Mesenchymal stem cell (in vitro differentiated cells and primary cell): ENCODE data around the gene PTMA.

Experiments
- DNase-seq: peaks from one replicate; pipeline ENCODE4 v3.0.0-alpha.2; 2013
- H2AFZ ChIP-seq: one replicate; pipeline ENCODE4 v1.6.1; 2013; ENCODE audit warnings: low read depth, mild to moderate bottlenecking, control low read depth, inconsistent platforms, low read length, moderate library complexity
- H2AK5ac ChIP-seq: 2 replicates; pipeline ENCODE4 v1.6.1; 2013; ENCODE audit warnings: low read length, moderate library complexity, mild to moderate bottlenecking, inconsistent platforms; ENCODE audit not compliant: severe bottlenecking
- H2BK120ac ChIP-seq: one replicate; pipeline ENCODE4 v1.6.1; 2013; ENCODE audit warnings: low read depth, mild to moderate bottlenecking, inconsistent platforms, low read length, moderate library complexity
- H2BK12ac ChIP-seq, 2 experiments: one replicate each; pipeline ENCODE4 v1.6.1; 2013; ENCODE audit warnings: inconsistent platforms in 2 of 2, low read length in 2 of 2, mild to moderate bottlenecking in 2 of 2, moderate library complexity in 2 of 2, control low read depth in 1 of 2
- H2BK15ac ChIP-seq: one replicate; pipeline ENCODE4 v1.6.1; 2013; ENCODE audit warnings: mild to moderate bottlenecking, low read depth, inconsistent platforms; ENCODE audit not compliant: poor library complexity, severe bottlenecking
- H2BK5ac ChIP-seq: 2 replicates; pipeline ENCODE4 v1.6.1; 2013; ENCODE audit warnings: low read depth, mild to moderate bottlenecking, low read length, control low read depth, inconsistent platforms; ENCODE audit not compliant: poor library complexity, severe bottlenecking
- H3K14ac ChIP-seq, 2 experiments: one replicate each; pipeline ENCODE4 v1.6.1; 2013; ENCODE audit warnings: inconsistent platforms in 2 of 2, low read length in 2 of 2, control low read depth in 1 of 2, mild to moderate bottlenecking in 1 of 2, moderate library complexity in 1 of 2
- H3K18ac ChIP-seq, 2 experiments: one replicate each; pipeline ENCODE4 v1.6.1; 2013; ENCODE audit warnings: inconsistent platforms in 2 of 2, low read length in 2 of 2, control low read depth in 1 of 2, low read depth in 1 of 2, mild to moderate bottlenecking in 1 of 2
- H3K23ac ChIP-seq, 2 experiments: one replicate each; pipeline ENCODE4 v1.6.1; 2013; ENCODE audit warnings: inconsistent platforms in 2 of 2, low read length in 2 of 2, mild to moderate bottlenecking in 2 of 2, moderate library complexity in 2 of 2, control low read depth in 1 of 2
- H3K27ac ChIP-seq: 2 replicates; pipeline ENCODE4 v1.5.1; 2013; ENCODE audit warnings: mild to moderate bottlenecking, moderate library complexity, low read length, control low read depth, inconsistent platforms; ENCODE audit not compliant: poor library complexity, severe bottlenecking
- H3K27me3 ChIP-seq, 2 experiments: 2 replicates each; pipeline versions ENCODE4 v1.6.1 to v1.7.0; 2013; ENCODE audit warnings: low read length in 2 of 2, mild to moderate bottlenecking in 2 of 2, moderate library complexity in 2 of 2, control low read depth in 1 of 2, inconsistent platforms in 1 of 2; ENCODE audit not compliant: control insufficient read depth in 1 of 2, insufficient read depth in 1 of 2
- H3K36me3 ChIP-seq, 2 experiments: 2 replicates each; pipeline versions ENCODE4 v1.6.1 to v1.7.0; 2013; ENCODE audit warnings: low read length in 2 of 2, control low read depth in 1 of 2, inconsistent platforms in 1 of 2, low read depth in 1 of 2, mild to moderate bottlenecking in 1 of 2; ENCODE audit not compliant: insufficient read depth in 2 of 2, control insufficient read depth in 1 of 2
- H3K4ac ChIP-seq, 2 experiments: one replicate each; pipeline ENCODE4 v1.6.1; 2013; ENCODE audit warnings: inconsistent platforms in 2 of 2, low read length in 2 of 2, mild to moderate bottlenecking in 2 of 2, moderate library complexity in 2 of 2, control low read depth in 1 of 2, low read depth in 1 of 2
- H3K4me1 ChIP-seq: 2 replicates; pipeline ENCODE4 v1.6.1; 2013; ENCODE audit warnings: low read depth, low read length, control low read depth; ENCODE audit not compliant: control insufficient read depth, insufficient read depth
- H3K4me2 ChIP-seq: 2 replicates; pipeline ENCODE4 v1.6.1; 2013; ENCODE audit warnings: low read length, mild to moderate bottlenecking, inconsistent platforms; ENCODE audit not compliant: poor library complexity, severe bottlenecking
- H3K4me3 ChIP-seq, 2 experiments: 2 replicates each; pipeline versions ENCODE4 v1.5.1 to v1.7.0; 2013; ENCODE audit warnings: low read length in 2 of 2, mild to moderate bottlenecking in 2 of 2, control low read depth in 1 of 2, low read depth in 1 of 2; ENCODE audit not compliant: insufficient read depth in 1 of 2
- H3K79me1 ChIP-seq: replicated peaks from 2 replicates; pipeline ENCODE4 v1.6.1; 2013; ENCODE audit warnings: mild to moderate bottlenecking, control low read depth, low read length, inconsistent platforms; ENCODE audit not compliant: poor library complexity, severe bottlenecking
- H3K9ac ChIP-seq: 2 replicates; pipeline ENCODE4 v1.7.0; 2013; ENCODE audit warnings: mild to moderate bottlenecking, low read length, moderate library complexity
- H3K9me3 ChIP-seq: 2 replicates; pipeline ENCODE4 v1.7.0; 2013; ENCODE audit warnings: mild to moderate bottlenecking, low read length; ENCODE audit not compliant: control insufficient read depth
- H4K8ac ChIP-seq: one replicate; pipeline ENCODE4 v1.6.1; 2013; ENCODE audit warnings: inconsistent platforms, mild to moderate bottlenecking, low read length, moderate library complexity
- H4K91ac ChIP-seq: one replicate; pipeline ENCODE4 v1.6.1; 2013; ENCODE audit warnings: mild to moderate bottlenecking, low read length, inconsistent platforms
- WGBS: methylation state at CpG from one replicate; pipeline ENCODE4 v1.1.7; 2013; ENCODE audit warnings: mixed read lengths; 5-methylcytosine and 5-hydroxymethylcytosine counted together

Gene PTMA

GRCh38 chr2:231725476-231725875, 17.2 kb downstream of the PTMA start:
- no peak for DNase-seq
- Histone ChIP-seq H4K91ac (no peak overlapping the region), H2BK12ac (no peak overlapping the region), H2BK5ac (no peak overlapping the region), H3K9ac (no peak overlapping the region), H4K8ac (no peak overlapping the region), H3K23ac (no peak overlapping the region), H3K27me3 (no peaks in the 10 kb centered on the region), H2BK120ac (no peak overlapping the region), H3K4me3 (no peak overlapping the region), H3K18ac (no peak overlapping the region), H3K14ac (no peak overlapping the region), H3K4me1 (no peaks in the 10 kb centered on the region), H3K9me3 (no peaks in the 10 kb centered on the region), H3K4ac (no peak overlapping the region), H2AK5ac (no peak overlapping the region), H2BK15ac (no peak overlapping the region), H3K4me2 (no peak overlapping the region), H3K79me1 (no peaks in the 10 kb centered on the region), H3K27ac (no peak overlapping the region), H2AFZ (no peak overlapping the region), H3K36me3 (peaks cover 0 to 1% of the 10 kb centered on the region in 2 experiments)
- 97% methylated on average over 10 of the region's 10 CpGs for WGBS

GRCh38 chr2:231726276-231726675, 18.0 kb downstream of the PTMA start:
- Histone ChIP-seq H3K36me3 (peaks cover 0 to 3% of the 10 kb centered on the region in 2 experiments), H3K9me3 (no peaks in the 10 kb centered on the region), H3K23ac (peak overlapping the region in 1 of 2 experiments; percentile 72), H2BK12ac (no peak overlapping the region), H3K27me3 (no peaks in the 10 kb centered on the region), H3K9ac (no peak overlapping the region), H2AK5ac (no peak overlapping the region), H2BK120ac (no peak overlapping the region), H3K4me2 (no peak overlapping the region), H3K4me1 (no peaks in the 10 kb centered on the region), H2BK5ac (no peak overlapping the region), H3K79me1 (no peaks in the 10 kb centered on the region), H2BK15ac (no peak overlapping the region), H4K91ac (no peak overlapping the region), H2AFZ (no peak overlapping the region), H3K4ac (no peak overlapping the region), H3K14ac (no peak overlapping the region), H3K4me3 (no peak overlapping the region), H3K27ac (no peak overlapping the region), H3K18ac (no peak overlapping the region), H4K8ac (no peak overlapping the region)
- 87% methylated on average over 6 of the region's 8 CpGs for WGBS
- no peak for DNase-seq

DNA sequence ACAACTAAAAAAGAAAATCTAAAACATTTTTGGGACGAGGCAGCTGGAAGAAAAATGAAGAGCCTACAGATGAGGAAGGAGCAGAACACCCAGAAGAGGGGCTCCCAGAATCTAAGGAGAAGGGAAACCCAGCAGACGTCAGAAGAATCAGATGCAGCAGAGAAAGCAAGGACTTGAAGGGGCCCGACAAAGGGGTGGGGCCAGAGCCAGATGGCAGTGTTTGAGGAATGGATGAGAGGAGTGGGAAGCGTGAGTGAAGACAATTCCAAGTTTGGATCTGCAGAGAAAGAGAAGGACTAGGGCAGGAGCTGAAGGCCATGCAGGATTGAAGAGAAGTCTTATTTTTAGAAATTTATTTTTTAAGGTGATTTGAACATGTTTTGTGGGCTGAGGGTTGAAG, 19.3 kb downstream of the PTMA start:
- no peak overlapping the region for H2BK15ac ChIP-seq
- H2BK120ac ChIP-seq: no peak overlapping the region
- H2AFZ ChIP-seq: no peak overlapping the region
- H4K8ac ChIP-seq: no peak overlapping the region
- no peak overlapping the region for H2AK5ac ChIP-seq
- no peak overlapping the region for H3K27ac ChIP-seq
- no peaks in the 10 kb centered on the region for H3K27me3 ChIP-seq
- H3K9me3 ChIP-seq: no peaks in the 10 kb centered on the region
- H3K9ac ChIP-seq: no peak overlapping the region
- H3K18ac ChIP-seq: no peak overlapping the region
- no peak overlapping the region for H3K23ac ChIP-seq
- no peaks in the 10 kb centered on the region for H3K4me1 ChIP-seq
- H3K14ac ChIP-seq: no peak overlapping the region
- H3K4me2 ChIP-seq: no peak overlapping the region
- no peak overlapping the region for H4K91ac ChIP-seq
- H2BK5ac ChIP-seq: no peak overlapping the region
- no peak overlapping the region for H3K4ac ChIP-seq
- H2BK12ac ChIP-seq: no peak overlapping the region
- WGBS: 72% methylated on average over 4 of the region's 4 CpGs
- H3K79me1 ChIP-seq: no peaks in the 10 kb centered on the region
- H3K36me3 ChIP-seq: peaks cover 3% of the 10 kb centered on the region in 2 experiments
- DNase-seq: no peak
- no peak overlapping the region for H3K4me3 ChIP-seq

DNA sequence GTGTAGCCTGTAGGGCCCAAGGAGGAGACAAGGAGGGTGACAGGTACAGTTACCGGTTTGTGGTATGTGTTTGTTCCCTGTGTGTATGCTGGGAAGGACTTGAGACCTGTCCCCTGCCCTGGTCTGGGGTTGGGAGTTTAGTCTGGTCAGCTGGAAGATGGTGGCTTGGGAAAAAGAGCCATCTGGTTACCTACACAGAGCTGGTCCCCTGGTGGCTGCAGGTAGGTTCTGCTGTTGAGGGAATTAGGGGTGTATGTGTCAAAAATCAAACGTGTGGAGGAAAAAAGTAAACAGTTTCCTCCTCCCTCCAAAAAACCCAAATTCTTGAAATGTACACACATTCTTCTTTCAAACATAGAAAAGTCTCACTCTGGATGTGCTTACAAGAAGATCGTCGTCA, 24.3 kb downstream of the PTMA start:
- Histone ChIP-seq H3K9me3 (no peaks in the 10 kb centered on the region), H3K14ac (no peak overlapping the region), H2BK120ac (no peak overlapping the region), H2BK15ac (no peak overlapping the region), H4K91ac (no peak overlapping the region), H3K4ac (no peak overlapping the region), H2BK5ac (no peak overlapping the region), H2AFZ (no peak overlapping the region), H3K23ac (no peak overlapping the region), H3K36me3 (peaks cover 3 to 27% of the 10 kb centered on the region in 2 experiments), H3K4me3 (no peak overlapping the region), H3K27ac (no peak overlapping the region), H3K18ac (no peak overlapping the region), H3K4me1 (no peaks in the 10 kb centered on the region), H2BK12ac (no peak overlapping the region), H3K4me2 (no peak overlapping the region), H2AK5ac (no peak overlapping the region), H4K8ac (no peak overlapping the region), H3K9ac (no peak overlapping the region), H3K79me1 (no peaks in the 10 kb centered on the region), H3K27me3 (no peaks in the 10 kb centered on the region)
- DNase-seq: no peak
- 92% methylated on average over 4 of the region's 4 CpGs for whole genome bisulfite sequencing
